Stomach (tissue), 9 donors: ENCODE results near the gene SMCP. TPM values are rescaled to one million over a fixed set of nuclear protein-coding genes. Genes with fewer than 3 reads are reported as not detected.

ENCODE experiments used
- DNase-seq, 2 donors: peaks; one replicate each; pipeline versions ENCODE4 v3.0.0 to v3.0.0-alpha.2; 2013 to 2019
- H3K27ac ChIP-seq, 5 donors: fragments of 200-600 bp in 4 of 5; sonication (generic) in 4 of 5; one replicate each; pipeline ENCODE4 v1.5.1; 2013 to 2019; ENCODE audit warnings: mild to moderate bottlenecking in 1 of 5, moderate library complexity in 1 of 5
- H3K27me3 ChIP-seq, 3 donors: fragments of 200-600 bp; sonication (generic); one replicate each; pipeline ENCODE4 v1.5.1; 2017 to 2019; ENCODE audit warnings: mixed run types in 1 of 3
- H3K36me3 ChIP-seq, 4 donors: fragments of 200-600 bp; sonication (generic); 1 replicate in 3 of 4; 2 replicates in 1 of 4; pipeline ENCODE4 v1.5.1; 2016 to 2019
- H3K4me1 ChIP-seq, 4 donors: fragments of 200-600 bp; sonication (generic); one replicate each; pipeline ENCODE4 v1.5.1; 2016 to 2019
- H3K4me3 ChIP-seq, 4 donors: fragments of 200-600 bp; sonication (generic) in 3 of 4; one replicate each; pipeline ENCODE4 v1.5.1; 2016 to 2019; ENCODE audit warnings: mild to moderate bottlenecking in 1 of 4
- H3K9me3 ChIP-seq, 4 donors: fragments of 200-600 bp; sonication (generic); one replicate each; pipeline ENCODE4 v1.5.1; 2016 to 2019
- CTCF ChIP-seq, 7 experiments: fragments of 450-650 bp in 4 of 7; fragments of 200-600 bp in 3 of 7; sonication (generic) in 3 of 7; IDR thresholded peaks; one replicate each; pipeline ENCODE4 v1.5.1; 2016 to 2019; ENCODE audit warnings: antibody characterized with exemption in 7 of 7, control low read depth in 2 of 7, mild to moderate bottlenecking in 1 of 7
- EP300 ChIP-seq: sonication (generic); formaldehyde crosslinking; IDR thresholded peaks from one replicate; pipeline ENCODE4 v1.6.1; 2017; ENCODE audit warnings: antibody characterized with exemption
- POLR2A ChIP-seq, 4 donors: fragments of 450-650 bp; IDR thresholded peaks; one replicate each; pipeline ENCODE4 v1.6.1; 2016; ENCODE audit warnings: antibody characterized with exemption in 4 of 4, control low read depth in 2 of 4, mild to moderate bottlenecking in 1 of 4, moderate library complexity in 1 of 4
- POLR2AphosphoS5 ChIP-seq, 3 donors: sonication (generic); formaldehyde crosslinking; IDR thresholded peaks; one replicate each; pipeline ENCODE4 v1.6.1; 2016; ENCODE audit warnings: antibody characterized with exemption in 3 of 3
- WGBS, 5 donors: extraction: QIAGEN DNeasy Blood & Tissue Kit in 3 of 5; methylation state at CpG; one replicate each; pipeline versions ENCODE4 v1.1.5 to v1.1.7; 2013 to 2018; 5-methylcytosine and 5-hydroxymethylcytosine counted together
- intact Hi-C: fragments of 100-400 bp; cut with DNase I; formaldehyde crosslinking; loops from one replicate; pipeline ENCODE4 v1.15.1; 2023; ENCODE audit warnings: low total_unique reads
- polyA plus RNA-seq, 3 donors: library from polyadenylated mRNA; stranded (reverse); fragments of 200-250 nt; gene quantifications; one replicate each; pipeline ENCODE4 v1.2.3, GENCODE V29; 2013
- total RNA-seq, 5 donors: library from RNA; depleted of rRNA; stranded (reverse); fragments of >200 nt; gene quantifications; one replicate each; pipeline versions ENCODE4 v1.1.0 to v1.2.3, GENCODE V29; 2014 to 2016
- donor health status: healthy with polysubstance abuse.
- donor health status: Bipolar disorder and iron deficiency.
- donor health status: healthy.

SMCP gene
- total and polyA plus RNA-seq, 8 donors, result not detected

DNA sequence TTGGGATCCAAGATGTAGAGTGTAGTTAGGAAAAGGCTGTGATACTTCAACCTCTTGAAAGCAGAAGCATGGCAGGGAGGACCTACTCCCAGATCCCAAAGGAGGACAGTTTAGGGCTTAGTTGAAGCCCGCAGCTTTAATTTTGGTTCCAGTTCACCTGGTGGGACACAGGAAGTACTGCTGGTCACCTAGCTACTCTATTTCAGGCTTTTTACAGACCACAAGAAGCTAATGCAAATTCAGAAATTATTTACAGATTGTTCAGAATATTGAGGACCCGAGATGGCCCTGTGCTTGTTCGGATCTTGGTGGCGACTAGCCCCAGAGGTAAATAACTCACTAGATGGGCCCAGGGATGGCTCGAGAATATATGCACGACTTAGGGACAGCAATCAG lies 6.4 kb upstream of the SMCP start:
- Histone ChIP-seq H3K27ac (no peak overlapping the region), H3K27me3 (no peaks in the 10 kb centered on the region), H3K36me3 (no peaks in the 10 kb centered on the region), H3K4me1 (no peaks in the 10 kb centered on the region), H3K4me3 (no peak overlapping the region), H3K9me3 (no peaks in the 10 kb centered on the region)
- no peak for DNase-seq
- WGBS, 5 donors, result 84 to 93% (median 87%) methylated on average over 6 of the region's 6 CpGs
- TF ChIP-seq POLR2A (IDR thresholded peaks at IDR 0.05) (no peak), CTCF (IDR thresholded peaks at IDR 0.05) (no peak), POLR2AphosphoS5 (IDR thresholded peaks at IDR 0.05) (no peak), EP300 (no peak)
- intact Hi-C loops, result no loop called here

DNA sequence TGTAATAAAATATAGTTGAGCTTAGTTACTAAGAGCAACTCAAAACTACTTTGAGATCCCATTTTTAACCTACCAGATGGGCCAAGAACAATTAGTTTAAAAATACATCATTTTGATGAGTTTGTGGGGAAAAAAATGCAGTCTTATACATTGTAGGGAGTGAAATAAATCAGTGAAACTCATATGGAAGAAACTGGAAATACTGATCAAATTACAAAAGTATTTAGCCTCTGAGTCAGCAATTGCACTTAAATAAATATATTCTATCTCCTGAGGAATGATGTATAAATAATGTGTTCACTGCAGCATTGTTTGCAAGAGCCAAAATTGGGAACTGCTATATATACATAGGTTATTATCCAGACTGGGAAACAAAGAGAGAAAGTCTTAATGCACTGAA lies 4.6 kb upstream of the SMCP start:
- no peaks in the 10 kb centered on the region for H3K4me1 ChIP-seq
- peak in 1 of 2 donors; percentile 42 for DNase-seq
- TF ChIP-seq POLR2A (IDR thresholded peaks at IDR 0.05), result no peak
- no peak for TF ChIP-seq CTCF (IDR thresholded peaks at IDR 0.05)
- TF ChIP-seq POLR2AphosphoS5 (IDR thresholded peaks at IDR 0.05), result no peak
- no peak for TF ChIP-seq EP300
- H3K27ac ChIP-seq, result no peak overlapping the region
- intact Hi-C loops, result no loop called here
- H3K27me3 ChIP-seq, result no peaks in the 10 kb centered on the region
- H3K9me3 ChIP-seq, result no peaks in the 10 kb centered on the region
- H3K4me3 ChIP-seq, result no peak overlapping the region
- no peaks in the 10 kb centered on the region for H3K36me3 ChIP-seq

- Histone ChIP-seq H3K27me3 (no peaks in the 10 kb centered on the region), H3K27ac (no peak overlapping the region), H3K4me1 (no peaks in the 10 kb centered on the region), H3K9me3 (no peaks in the 10 kb centered on the region), H3K4me3 (no peak overlapping the region), H3K36me3 (no peaks in the 10 kb centered on the region)
- TF ChIP-seq EP300 (no peak), CTCF (IDR thresholded peaks at IDR 0.05) (no peak), POLR2AphosphoS5 (IDR thresholded peaks at IDR 0.05) (no peak), POLR2A (IDR thresholded peaks at IDR 0.05) (no peak)
- no peak for DNase-seq
- intact Hi-C loops, result no loop called here
- WGBS, 5 donors, result 53 to 83% (median 73%) methylated on average over 1 of the region's 1 CpG
Observed at GRCh38 chr1:152876827-152877226, 1.3 kb upstream of the SMCP start.

DNA sequence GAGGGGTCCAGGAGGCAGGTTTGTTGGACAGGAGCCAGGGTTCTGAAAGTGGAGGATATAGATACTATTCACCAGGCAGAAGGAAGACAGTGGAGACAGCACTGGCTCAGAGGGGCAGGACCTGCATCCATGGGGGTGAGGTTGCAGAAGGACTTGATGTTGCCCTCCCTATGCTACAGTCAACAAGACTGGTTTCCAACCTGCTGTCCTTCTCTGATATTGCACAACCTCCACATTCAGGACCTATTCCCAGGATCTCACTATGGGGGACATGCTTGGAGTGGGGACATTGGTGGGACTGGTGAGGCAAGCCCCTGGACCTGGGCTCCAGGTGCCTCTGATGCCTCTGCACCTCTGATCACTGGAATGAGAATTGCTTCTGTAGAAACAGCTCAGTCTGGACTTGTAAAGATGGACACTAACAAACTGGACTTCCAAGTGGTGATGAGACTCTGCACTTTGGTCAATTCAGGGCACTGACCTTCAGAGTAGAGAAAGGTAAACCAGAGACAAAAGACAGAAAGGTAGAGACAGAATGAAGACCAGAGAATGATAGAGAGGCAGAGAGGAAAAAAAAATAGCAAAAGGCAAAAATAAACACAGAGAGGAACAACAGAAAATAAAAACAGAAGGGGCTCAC lies 1.6 kb downstream of the SMCP start:
- intact Hi-C loops, result no loop called here
- no peak for DNase-seq
- Histone ChIP-seq H3K9me3 (no peaks in the 10 kb centered on the region), H3K27ac (no peak overlapping the region), H3K4me1 (no peaks in the 10 kb centered on the region), H3K27me3 (no peaks in the 10 kb centered on the region), H3K36me3 (no peaks in the 10 kb centered on the region), H3K4me3 (no peak overlapping the region)
- TF ChIP-seq POLR2AphosphoS5 (IDR thresholded peaks at IDR 0.05), result no peak
- TF ChIP-seq POLR2A (IDR thresholded peaks at IDR 0.05), result no peak
- TF ChIP-seq EP300, result no peak
- TF ChIP-seq CTCF (IDR thresholded peaks at IDR 0.05), result no peak
